GM12878 (cell line): ENCODE data around the gene RYR2. TPM values are rescaled to one million over a fixed set of nuclear protein-coding genes. Genes with fewer than 3 reads are reported as not detected.

Source experiments
- ATAC-seq: fragments of 200-7000 bp; cut with Tn5 transposase; 3 replicates; pipeline ENCODE4 v1.9.1; 2020; ENCODE audit warnings: mild to moderate bottlenecking, moderate library complexity
- BruUV-seq: library from RNA; stranded (reverse); fragments of 400-500 nt; replicated peaks from 2 replicates; lab custom pipeline; 2021; lab: Mats Ljungman, UMichigan
- CTCF ChIA-PET: fragments of 300-600 bp; sonication (Branson Sonifier 250); formaldehyde crosslinking; extraction: SDS; loops from one replicate; lab custom pipeline; 2021; ENCODE audit warnings: inconsistent platforms; lab: Yijun Ruan, JAX
- POLR2A ChIA-PET: fragments of 350-600 bp; formaldehyde crosslinking; extraction: SDS; loops from one replicate; lab custom pipeline; 2021; ENCODE audit warnings: inconsistent platforms; lab: Charles Lee
- RAD21 ChIA-PET: fragments of 300-600 bp; sonication (Branson Sonifier 250); formaldehyde crosslinking; loops from one replicate; lab custom pipeline; 2023; ENCODE audit warnings: antibody characterized with exemption; ENCODE audit not compliant: unreplicated experiment; lab: Charles Lee
- SMC1A ChIA-PET: fragments of 300-600 bp; sonication (Branson Sonifier 250); formaldehyde crosslinking; loops from one replicate; lab custom pipeline; 2023; ENCODE audit not compliant: unreplicated experiment, uncharacterized antibody; lab: Charles Lee
- DNase-seq: peaks from one replicate; pipeline ENCODE4 v3.0.0-alpha.2; 2011; ENCODE audit warnings: low read depth, low spot score
- FAIRE-seq: peaks from 3 replicates; lab custom pipeline; 2011; peaks lifted over from hg19 to GRCh38; lab: Jason Lieb, UNC
- H2AFZ ChIP-seq: 2 replicates; pipeline ENCODE4 v1.6.0; 2011; ENCODE audit warnings: low read depth, low read length, control low read depth; ENCODE audit not compliant: control insufficient read depth
- H3K27ac ChIP-seq: 2 replicates; pipeline ENCODE4 v1.5.1; 2011; ENCODE audit warnings: control low read depth; ENCODE audit not compliant: control insufficient read depth, insufficient read depth
- H3K27me3 ChIP-seq, 2 experiments: replicated peaks in 1 of 2; 2 replicates each; pipeline versions ENCODE4 v1.6.0 to v1.6.1; 2011; ENCODE audit warnings: low read length in 1 of 2; ENCODE audit not compliant: control insufficient read depth in 2 of 2, insufficient read depth in 2 of 2
- H3K36me3 ChIP-seq, 2 experiments: 2 replicates each; pipeline ENCODE4 v1.5.1; 2011; ENCODE audit warnings: low read length in 1 of 2; ENCODE audit not compliant: control insufficient read depth in 2 of 2, insufficient read depth in 2 of 2
- H3K4me1 ChIP-seq: 2 replicates; pipeline ENCODE4 v1.6.1; 2011; ENCODE audit warnings: mild to moderate bottlenecking, low read length, moderate library complexity, mixed read lengths; ENCODE audit not compliant: control insufficient read depth, insufficient read depth
- H3K4me2 ChIP-seq: 2 replicates; pipeline ENCODE4 v1.6.0; 2011; ENCODE audit warnings: control low read depth; ENCODE audit not compliant: control insufficient read depth, insufficient read depth
- H3K4me3 ChIP-seq: fragments of 200-600 bp; sonication (generic); 2 replicates; pipeline ENCODE4 v1.5.1; 2016
- H3K79me2 ChIP-seq: 2 replicates; pipeline ENCODE4 v1.6.0; 2011; ENCODE audit warnings: low read length; ENCODE audit not compliant: control insufficient read depth, insufficient read depth
- H3K9ac ChIP-seq: 2 replicates; pipeline ENCODE4 v1.8.0; 2011; ENCODE audit warnings: low read length, control low read depth, mixed read lengths; ENCODE audit not compliant: control insufficient read depth, insufficient read depth
- H3K9me3 ChIP-seq: replicated peaks from 3 replicates; pipeline ENCODE4 v1.5.1; 2011; ENCODE audit warnings: mild to moderate bottlenecking, low read length; ENCODE audit not compliant: control insufficient read depth, insufficient read depth
- H4K20me1 ChIP-seq: 2 replicates; pipeline ENCODE4 v1.6.0; 2011; ENCODE audit not compliant: control insufficient read depth, insufficient read depth
- ATF7 ChIP-seq: fragments of 450-650 bp; IDR thresholded peaks from 2 replicates; pipeline ENCODE4 v1.6.1; 2016; ENCODE audit warnings: low read depth, mild to moderate bottlenecking
- CBFB ChIP-seq: IDR thresholded peaks from 2 replicates; pipeline ENCODE4 v1.6.1; 2016; ENCODE audit warnings: antibody characterized with exemption, low read depth
- CEBPB ChIP-seq, 2 experiments: fragments of 150-350 bp in 1 of 2; IDR thresholded peaks; 2 replicates each; pipeline ENCODE4 v1.6.1; 2012 to 2014; ENCODE audit warnings: low read depth in 2 of 2, low read length in 2 of 2, borderline replicate concordance in 1 of 2, inconsistent platforms in 1 of 2
- CHD2 ChIP-seq: IDR thresholded peaks from 2 replicates; pipeline ENCODE4 v1.6.1; 2011; ENCODE audit warnings: low read depth, low read length, improper control_type of control experiment, borderline replicate concordance
- CHD4 ChIP-seq: fragments of 200-600 bp; sonication (generic); IDR thresholded peaks from 2 replicates; pipeline ENCODE4 v1.6.1; 2016; ENCODE audit warnings: mild to moderate bottlenecking
- ESRRA ChIP-seq: IDR thresholded peaks from 2 replicates; pipeline ENCODE4 v1.6.1; 2012; ENCODE audit warnings: mild to moderate bottlenecking, low read length, improper control_type of control experiment
- ETV6 ChIP-seq, 2 experiments: fragments of 450-650 bp in 1 of 2; IDR thresholded peaks in 1 of 2; conservative IDR thresholded peaks in 1 of 2; 2 replicates each; pipeline ENCODE4 v1.6.1; 2014; ENCODE audit warnings: antibody characterized with exemption in 1 of 2, borderline replicate concordance in 1 of 2, low read depth in 1 of 2, mild to moderate bottlenecking in 1 of 2, moderate library complexity in 1 of 2
- FOS ChIP-seq: IDR thresholded peaks from 3 replicates; pipeline ENCODE4 v1.6.1; 2011; ENCODE audit warnings: borderline replicate concordance; ENCODE audit not compliant: insufficient read length; ENCODE audit errors: extremely low read depth
- HCFC1 ChIP-seq: fragments of 150-350 bp; IDR thresholded peaks from 2 replicates; pipeline ENCODE4 v1.6.1; 2014; ENCODE audit warnings: low read length
- MEF2B ChIP-seq: fragments of 450-650 bp; IDR thresholded peaks from 2 replicates; pipeline ENCODE4 v1.6.1; 2018; ENCODE audit warnings: mild to moderate bottlenecking, moderate library complexity; ENCODE audit not compliant: partially characterized antibody, poor library complexity, severe bottlenecking
- NFYA ChIP-seq: IDR thresholded peaks from 2 replicates; pipeline ENCODE4 v1.6.1; 2011; ENCODE audit warnings: low read depth, mild to moderate bottlenecking, low read length, improper control_type of control experiment, borderline replicate concordance
- RELA ChIP-seq: fragments of 450-650 bp; IDR thresholded peaks from 2 replicates; pipeline ENCODE4 v1.8.0; 2014; ENCODE audit warnings: borderline replicate concordance; ENCODE audit not compliant: partially characterized antibody
- TARDBP ChIP-seq: IDR thresholded peaks from 2 replicates; pipeline ENCODE4 v1.6.1; 2016; ENCODE audit warnings: borderline replicate concordance
- TCF3 ChIP-seq: IDR thresholded peaks from 2 replicates; pipeline ENCODE4 v1.6.1; 2012; ENCODE audit warnings: low read depth, mild to moderate bottlenecking, low read length, borderline replicate concordance; ENCODE audit not compliant: insufficient read depth
- WRNIP1 ChIP-seq: IDR thresholded peaks from 2 replicates; pipeline ENCODE4 v1.6.1; 2011; ENCODE audit warnings: low read depth, low read length, improper control_type of control experiment, borderline replicate concordance
- ZNF207 ChIP-seq: fragments of 450-650 bp; IDR thresholded peaks from 2 replicates; pipeline ENCODE4 v1.6.1; 2014; ENCODE audit warnings: antibody characterized with exemption, mild to moderate bottlenecking, borderline replicate concordance
- WGBS: methylation state at CpG from one replicate; pipeline ENCODE4 v1.1.6; 2016; ENCODE audit warnings: low lambda C conversion rate; ENCODE audit not compliant: insufficient replicate concordance, insufficient coverage; ENCODE audit errors: missing lambda C conversion rate; 5-methylcytosine and 5-hydroxymethylcytosine counted together
- in situ Hi-C: fragments of 300-500 bp; cut with MboI; formaldehyde crosslinking; loops from 9 replicates; pipeline ENCODE4 v1.14.3; 2018; ENCODE audit warnings: mixed read lengths
- intact Hi-C: fragments of 100-400 bp; cut with micrococcal nuclease; formaldehyde crosslinking; loops from one replicate; pipeline ENCODE4 v1.14.2; 2022; ENCODE audit not compliant: unreplicated experiment
- polyA plus RNA-seq, 11 experiments: library from polyadenylated mRNA; depleted of rRNA in 4 of 11; unstranded in 6 of 11; stranded (reverse) in 5 of 11; fragments of >200 nt; fragmentation: Nextera tagmentation in 4 of 11; fragmentation: Illumina TruSeq in 1 of 11; extraction: Ambion mirVana in 4 of 11; extraction: Trizol in 1 of 11; gene quantifications; 1 replicate in 1 of 11; 2 replicates in 10 of 11; pipeline versions ENCODE4 v1.2.1 to v1.2.3, GENCODE V29; 2011 to 2016; ENCODE audit warnings: inconsistent platforms in 2 of 11, missing spikeins in 2 of 11, low read depth in 1 of 11
- total RNA-seq, 4 experiments: library from RNA; depleted of rRNA in 3 of 4; stranded (reverse); fragments of >200 nt in 3 of 4; fragmentation: Illumina TruSeq in 1 of 4; extraction: Trizol in 1 of 4; gene quantifications; 2 replicates each; pipeline versions ENCODE4 v1.2.1 to v1.2.3, GENCODE V29; 2013 to 2021
- TF ChIP-seq, protein P1 (sequence below): IDR thresholded peaks from 2 replicates; pipeline ENCODE4 v1.6.1; 2011; ENCODE audit warnings: mild to moderate bottlenecking, low read depth, low read length, moderate library complexity; ENCODE audit not compliant: insufficient replicate concordance
- TF ChIP-seq, protein P2 (sequence below): fragments of 450-650 bp; IDR thresholded peaks from 2 replicates; pipeline ENCODE4 v1.6.1; 2017; ENCODE audit warnings: borderline replicate concordance
- TF ChIP-seq, protein P3 (sequence below): fragments of 450-650 bp; IDR thresholded peaks from 2 replicates; pipeline ENCODE4 v1.6.1; 2018; ENCODE audit warnings: borderline replicate concordance, mild to moderate bottlenecking; ENCODE audit not compliant: partially characterized antibody

Gene RYR2
- total and polyA plus RNA-seq, 10 of the 15 experiments (the other 5 are each of a cell fraction or from before 2014, with no cell fraction given) = 0.01 to 0.04 TPM; not detected in 8

DNA sequence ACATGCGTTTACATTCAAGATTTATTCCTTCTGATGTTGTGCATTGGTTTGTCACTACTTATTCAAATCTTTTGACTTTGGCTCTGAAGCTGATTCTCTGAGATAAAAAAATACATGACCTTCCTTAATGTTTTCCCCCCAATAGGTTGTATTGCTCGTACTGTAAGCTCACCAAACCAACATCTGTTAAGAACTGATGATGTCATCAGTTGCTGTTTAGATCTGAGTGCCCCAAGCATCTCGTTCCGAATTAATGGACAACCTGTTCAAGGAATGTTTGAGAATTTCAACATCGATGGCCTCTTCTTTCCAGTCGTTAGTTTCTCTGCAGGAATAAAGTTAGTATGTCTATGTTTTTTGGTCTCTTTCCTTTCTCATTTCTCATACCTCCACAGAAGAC is 458.6 kb downstream of the RYR2 start:
- no peaks in the 10 kb centered on the region; the same call in 2 of the 3 replicates for H3K9me3 ChIP-seq
- ChIA-PET POLR2A (interaction anchor here (0.5 kb wide), 1 partner anchor 80 kb away, joined by 4 read pairs; no protein-coding TSS in a partner anchor), SMC1A (no interaction called here), CTCF (no interaction called here), RAD21 (no interaction called here)
- no peak overlapping the region for H3K4me3 ChIP-seq
- ATAC-seq (no peak), FAIRE-seq (no peak), DNase-seq (no peak)
- BruUV-seq = no TSS peak
- H3K27ac ChIP-seq = no peak overlapping the region
- H2AFZ ChIP-seq = no peak overlapping the region
- no peaks in the 10 kb centered on the region for H3K79me2 ChIP-seq
- WGBS = 17% methylated on average over 6 of the region's 6 CpGs
- H3K36me3 ChIP-seq = no peaks in the 10 kb centered on the region
- no peak overlapping the region for H3K4me2 ChIP-seq
- TF ChIP-seq, protein P1, sequence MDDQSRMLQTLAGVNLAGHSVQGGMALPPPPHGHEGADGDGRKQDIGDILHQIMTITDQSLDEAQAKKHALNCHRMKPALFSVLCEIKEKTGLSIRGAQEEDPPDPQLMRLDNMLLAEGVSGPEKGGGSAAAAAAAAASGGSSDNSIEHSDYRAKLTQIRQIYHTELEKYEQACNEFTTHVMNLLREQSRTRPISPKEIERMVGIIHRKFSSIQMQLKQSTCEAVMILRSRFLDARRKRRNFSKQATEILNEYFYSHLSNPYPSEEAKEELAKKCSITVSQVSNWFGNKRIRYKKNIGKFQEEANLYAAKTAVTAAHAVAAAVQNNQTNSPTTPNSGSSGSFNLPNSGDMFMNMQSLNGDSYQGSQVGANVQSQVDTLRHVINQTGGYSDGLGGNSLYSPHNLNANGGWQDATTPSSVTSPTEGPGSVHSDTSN = no peak
- TF ChIP-seq RELA (no peak), ETV6 (conservative IDR thresholded peaks at IDR 0.05 in 1 of 2, IDR thresholded peaks at IDR 0.05 in 1 of 2; ENCODE audit: borderline replicate concordance in 1 of 2, low read depth in 1 of 2) (no peak), FOS (no peak), CEBPB (IDR thresholded peaks at IDR 0.05; ENCODE audit: borderline replicate concordance in 1 of 2, low read depth in 2 of 2, low read length in 2 of 2) (no peak), NFYA (no peak), HCFC1 (no peak), TARDBP (no peak), CHD4 (no peak), MEF2B (no peak), TCF3 (no peak), ESRRA (no peak), CBFB (no peak), ZNF207 (no peak), ATF7 (no peak), WRNIP1 (no peak), CHD2 (no peak)
- TF ChIP-seq, protein P2, sequence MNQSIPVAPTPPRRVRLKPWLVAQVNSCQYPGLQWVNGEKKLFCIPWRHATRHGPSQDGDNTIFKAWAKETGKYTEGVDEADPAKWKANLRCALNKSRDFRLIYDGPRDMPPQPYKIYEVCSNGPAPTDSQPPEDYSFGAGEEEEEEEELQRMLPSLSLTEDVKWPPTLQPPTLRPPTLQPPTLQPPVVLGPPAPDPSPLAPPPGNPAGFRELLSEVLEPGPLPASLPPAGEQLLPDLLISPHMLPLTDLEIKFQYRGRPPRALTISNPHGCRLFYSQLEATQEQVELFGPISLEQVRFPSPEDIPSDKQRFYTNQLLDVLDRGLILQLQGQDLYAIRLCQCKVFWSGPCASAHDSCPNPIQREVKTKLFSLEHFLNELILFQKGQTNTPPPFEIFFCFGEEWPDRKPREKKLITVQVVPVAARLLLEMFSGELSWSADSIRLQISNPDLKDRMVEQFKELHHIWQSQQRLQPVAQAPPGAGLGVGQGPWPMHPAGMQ = no peak
- TF ChIP-seq, protein P3, sequence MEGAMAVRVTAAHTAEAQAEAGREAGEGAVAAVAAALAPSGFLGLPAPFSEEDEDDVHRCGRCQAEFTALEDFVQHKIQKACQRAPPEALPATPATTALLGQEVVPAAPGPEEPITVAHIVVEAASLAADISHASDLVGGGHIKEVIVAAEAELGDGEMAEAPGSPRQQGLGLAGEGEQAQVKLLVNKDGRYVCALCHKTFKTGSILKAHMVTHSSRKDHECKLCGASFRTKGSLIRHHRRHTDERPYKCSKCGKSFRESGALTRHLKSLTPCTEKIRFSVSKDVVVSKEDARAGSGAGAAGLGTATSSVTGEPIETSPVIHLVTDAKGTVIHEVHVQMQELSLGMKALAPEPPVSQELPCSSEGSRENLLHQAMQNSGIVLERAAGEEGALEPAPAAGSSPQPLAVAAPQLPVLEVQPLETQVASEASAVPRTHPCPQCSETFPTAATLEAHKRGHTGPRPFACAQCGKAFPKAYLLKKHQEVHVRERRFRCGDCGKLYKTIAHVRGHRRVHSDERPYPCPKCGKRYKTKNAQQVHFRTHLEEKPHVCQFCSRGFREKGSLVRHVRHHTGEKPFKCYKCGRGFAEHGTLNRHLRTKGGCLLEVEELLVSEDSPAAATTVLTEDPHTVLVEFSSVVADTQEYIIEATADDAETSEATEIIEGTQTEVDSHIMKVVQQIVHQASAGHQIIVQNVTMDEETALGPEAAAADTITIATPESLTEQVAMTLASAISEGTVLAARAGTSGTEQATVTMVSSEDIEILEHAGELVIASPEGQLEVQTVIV = no peak
- H4K20me1 ChIP-seq = no peaks in the 10 kb centered on the region
- intact Hi-C loops (no loop called here), in situ Hi-C loops (no loop called here)
- H3K4me1 ChIP-seq = no peaks in the 10 kb centered on the region
- no peaks in the 10 kb centered on the region; a peak in 1 of 4 replicates for H3K27me3 ChIP-seq
- H3K9ac ChIP-seq = no peak overlapping the region
